Right ventricle myocardium superior (tissue), 1 donor: ENCODE measurements around the gene MGMT. TPM values are rescaled to one million over a fixed set of nuclear protein-coding genes. Genes with fewer than 3 reads are reported as not detected.

Experiments
- ATAC-seq: fragments of 200-7000 bp; cut with Tn5 transposase; one replicate; pipeline ENCODE4 v1.9.1; 2020; ENCODE audit warnings: mild to moderate bottlenecking; ENCODE audit not compliant: poor library complexity
- DNase-seq: peaks from one replicate; pipeline ENCODE4 v3.0.0-alpha.2; 2020
- intact Hi-C: fragments of 100-400 bp; cut with DNase I; formaldehyde crosslinking; loops from one replicate; pipeline ENCODE4 v1.11.2; 2022
- total RNA-seq: library from RNA; stranded (reverse); fragmentation: NEBNext Ultra II Directional; extraction: Animal tissue kit (Norgen Biotek cat#: 25700); gene quantifications from one replicate; pipeline ENCODE4 v1.2.1, GENCODE V29; 2021
- donor health status: DM: no; HTN: yes; CAD: no; lungs with severe emphysema.

Gene MGMT
- total RNA-seq, 1 donor from 2014 or later: 16.6 TPM

GRCh38 chr10:129779126-129780111, 312.4 kb downstream of the MGMT start:
- intact Hi-C loops: no loop called here
- ATAC-seq (no peak), DNase-seq (no peak)

GRCh38 chr10:129780198-129780597, 313.2 kb downstream of the MGMT start:
- intact Hi-C loops: no loop called here
- DNase-seq (no peak), ATAC-seq (no peak)

- no peak for ATAC-seq
- no peak for DNase-seq
- intact Hi-C loops: no loop called here
These were observed 314.1 kb downstream of the MGMT start for GRCh38 chr10:129780901-129781795.

- intact Hi-C loops: no loop called here
- ATAC-seq (no peak), DNase-seq (no peak)
These were observed 317.2 kb downstream of the MGMT start for GRCh38 chr10:129784291-129784690.

GRCh38 chr10:129784891-129785290, 317.9 kb downstream of the MGMT start:
- ATAC-seq (no peak), DNase-seq (no peak)
- intact Hi-C loops: no loop called here

GRCh38 chr10:129785536-129785981, 318.5 kb downstream of the MGMT start:
- intact Hi-C loops: no loop called here
- DNase-seq (no peak), ATAC-seq (no peak)

- ATAC-seq (no peak), DNase-seq (no peak)
- intact Hi-C loops: no loop called here
These were observed 319.2 kb downstream of the MGMT start for GRCh38 chr10:129786216-129786615.

GRCh38 chr10:129787557-129787956, 320.5 kb downstream of the MGMT start:
- intact Hi-C loops: no loop called here
- ATAC-seq: no peak
- no peak for DNase-seq

GRCh38 chr10:129788215-129788614, 321.2 kb downstream of the MGMT start:
- ATAC-seq (no peak), DNase-seq (no peak)
- intact Hi-C loops: no loop called here

- no peak for DNase-seq
- no peak for ATAC-seq
- intact Hi-C loops: no loop called here
These were observed 323.8 kb downstream of the MGMT start for GRCh38 chr10:129790715-129791446.

- no peak for DNase-seq
- ATAC-seq: no peak
- intact Hi-C loops: no loop called here
These were observed 325.1 kb downstream of the MGMT start for GRCh38 chr10:129792141-129792540.

- DNase-seq (no peak), ATAC-seq (no peak)
- intact Hi-C loops: no loop called here
These were observed 325.8 kb downstream of the MGMT start for GRCh38 chr10:129792864-129793263.

- DNase-seq: no peak
- ATAC-seq: no peak
- intact Hi-C loops: no loop called here
These were observed 326.4 kb downstream of the MGMT start for GRCh38 chr10:129793479-129793878.

- intact Hi-C loops: no loop called here
- ATAC-seq: no peak
- DNase-seq: no peak
These were observed 327.0 kb downstream of the MGMT start for GRCh38 chr10:129793996-129794395.

GRCh38 chr10:129796710-129797420, 329.8 kb downstream of the MGMT start:
- intact Hi-C loops: no loop called here
- ATAC-seq: no peak
- no peak for DNase-seq

- intact Hi-C loops: no loop called here
- DNase-seq: no peak
- ATAC-seq: no peak
These were observed 332.9 kb downstream of the MGMT start for GRCh38 chr10:129799942-129800341.

- ATAC-seq: no peak
- intact Hi-C loops: no loop called here
- DNase-seq: no peak
These were observed 333.8 kb downstream of the MGMT start for GRCh38 chr10:129800796-129801340.

GRCh38 chr10:129807211-129807610, 340.2 kb downstream of the MGMT start:
- ATAC-seq: no peak
- DNase-seq: no peak
- intact Hi-C loops: no loop called here
